ENCODE results near the gene SNAPC4.

- TF ChIP-seq POLR2A (IDR thresholded peaks at IDR 0.05) (no peak), CTCF (IDR thresholded peaks at IDR 0.05) (no peak), EP300 (IDR thresholded peaks at IDR 0.05) (no peak), POLR2AphosphoS5 (IDR thresholded peaks at IDR 0.05) (no peak)
Measured at GRCh38 chr9:136380381-136380780, 19.6 kb downstream of the SNAPC4 start.

All from sigmoid colon (tissue), 4 donors.